Bronchial epithelial cell (primary cell): ENCODE data around the gene DYSF. TPM values are rescaled to one million over a fixed set of nuclear protein-coding genes. Genes with fewer than 3 reads are reported as not detected.

Experiments used
- DNase-seq: peaks from one replicate; pipeline ENCODE4 v3.0.0-alpha.2; 2010; ENCODE audit warnings: low read depth
- FAIRE-seq: peaks from 2 replicates; lab custom pipeline; 2011; peaks lifted over from hg19 to GRCh38; lab: Jason Lieb, UNC
- H3K27me3 ChIP-seq: 2 replicates; pipeline ENCODE4 v1.5.1; 2011; ENCODE audit warnings: low read length; ENCODE audit not compliant: control insufficient read depth, insufficient read depth
- H3K36me3 ChIP-seq: 2 replicates; pipeline ENCODE4 v1.5.1; 2011; ENCODE audit warnings: low read length; ENCODE audit not compliant: control insufficient read depth, insufficient read depth
- H3K4me3 ChIP-seq: 2 replicates; pipeline ENCODE4 v1.5.1; 2011; ENCODE audit warnings: mild to moderate bottlenecking, low read depth, low read length, control low read depth
- total RNA-seq: library from RNA; depleted of rRNA; stranded (reverse); fragments of >200 nt; gene quantifications from 2 replicates; pipeline ENCODE4 v1.2.1, GENCODE V29; 2014
- TF ChIP-seq, protein P1 (sequence below): IDR thresholded peaks from 2 replicates; pipeline ENCODE4 v1.5.1; 2011; ENCODE audit warnings: mild to moderate bottlenecking, moderate library complexity, low read length, control low read depth, inconsistent platforms; ENCODE audit not compliant: insufficient read depth, severe bottlenecking

The DYSF gene
- total RNA-seq, 1 donor from 2014 or later, result under 0.01 TPM

DNA sequence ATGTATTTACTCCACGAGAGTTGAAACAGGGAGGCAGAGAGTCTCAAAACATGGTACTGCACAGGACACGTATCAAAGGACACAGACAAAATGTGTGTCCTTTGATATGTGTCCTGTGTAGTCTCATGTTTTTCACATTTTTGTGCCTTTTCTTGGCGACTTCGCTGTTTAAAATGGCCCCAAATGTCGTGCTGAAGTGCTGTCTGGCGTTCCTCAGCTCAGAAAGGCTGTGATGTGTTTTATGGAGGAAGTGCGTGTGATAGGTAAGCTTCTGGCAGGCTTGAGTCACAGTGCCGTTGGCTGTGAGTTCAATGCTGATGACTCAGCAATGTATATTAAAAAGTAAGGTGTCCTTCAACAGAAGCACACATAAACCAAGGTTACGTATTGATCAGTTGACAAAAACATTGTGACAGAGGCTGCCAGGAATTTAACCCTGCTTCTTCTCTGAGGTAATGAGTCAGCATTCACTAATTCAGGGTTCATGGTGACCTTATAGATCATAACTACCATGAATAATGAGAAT, 78.2 kb downstream of the DYSF start:
- Histone ChIP-seq H3K36me3 (no peaks in the 10 kb centered on the region), H3K27me3 (no peaks in the 10 kb centered on the region), H3K4me3 (no peak overlapping the region)
- FAIRE-seq (no peak), DNase-seq (peak; percentile 89)
- TF ChIP-seq, protein P1, sequence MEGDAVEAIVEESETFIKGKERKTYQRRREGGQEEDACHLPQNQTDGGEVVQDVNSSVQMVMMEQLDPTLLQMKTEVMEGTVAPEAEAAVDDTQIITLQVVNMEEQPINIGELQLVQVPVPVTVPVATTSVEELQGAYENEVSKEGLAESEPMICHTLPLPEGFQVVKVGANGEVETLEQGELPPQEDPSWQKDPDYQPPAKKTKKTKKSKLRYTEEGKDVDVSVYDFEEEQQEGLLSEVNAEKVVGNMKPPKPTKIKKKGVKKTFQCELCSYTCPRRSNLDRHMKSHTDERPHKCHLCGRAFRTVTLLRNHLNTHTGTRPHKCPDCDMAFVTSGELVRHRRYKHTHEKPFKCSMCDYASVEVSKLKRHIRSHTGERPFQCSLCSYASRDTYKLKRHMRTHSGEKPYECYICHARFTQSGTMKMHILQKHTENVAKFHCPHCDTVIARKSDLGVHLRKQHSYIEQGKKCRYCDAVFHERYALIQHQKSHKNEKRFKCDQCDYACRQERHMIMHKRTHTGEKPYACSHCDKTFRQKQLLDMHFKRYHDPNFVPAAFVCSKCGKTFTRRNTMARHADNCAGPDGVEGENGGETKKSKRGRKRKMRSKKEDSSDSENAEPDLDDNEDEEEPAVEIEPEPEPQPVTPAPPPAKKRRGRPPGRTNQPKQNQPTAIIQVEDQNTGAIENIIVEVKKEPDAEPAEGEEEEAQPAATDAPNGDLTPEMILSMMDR, result no peak

DNA sequence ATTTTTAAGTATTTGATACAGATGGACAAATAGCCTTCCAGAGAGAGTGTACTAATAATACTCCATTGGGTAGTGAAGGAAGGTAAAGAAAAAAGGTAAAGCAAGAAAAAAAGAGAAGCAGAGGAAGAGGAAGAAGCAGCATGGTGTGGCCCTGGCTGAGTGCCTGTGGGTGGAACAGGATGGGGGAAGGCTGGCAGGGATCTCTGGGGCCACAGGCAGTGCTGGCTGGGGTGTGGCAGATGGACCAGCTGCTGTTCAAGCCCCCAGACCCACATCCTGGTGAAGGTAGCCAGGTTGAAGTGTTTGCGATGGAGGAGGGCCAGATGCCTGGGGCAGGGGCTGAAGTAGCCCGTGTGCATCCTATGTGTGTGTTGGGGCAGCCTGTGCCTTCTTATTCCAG, 79.0 kb downstream of the DYSF start:
- Histone ChIP-seq H3K36me3 (no peaks in the 10 kb centered on the region), H3K4me3 (no peak overlapping the region), H3K27me3 (no peaks in the 10 kb centered on the region)
- DNase-seq (no peak), FAIRE-seq (no peak)
- TF ChIP-seq, protein P1, result no peak

DNA sequence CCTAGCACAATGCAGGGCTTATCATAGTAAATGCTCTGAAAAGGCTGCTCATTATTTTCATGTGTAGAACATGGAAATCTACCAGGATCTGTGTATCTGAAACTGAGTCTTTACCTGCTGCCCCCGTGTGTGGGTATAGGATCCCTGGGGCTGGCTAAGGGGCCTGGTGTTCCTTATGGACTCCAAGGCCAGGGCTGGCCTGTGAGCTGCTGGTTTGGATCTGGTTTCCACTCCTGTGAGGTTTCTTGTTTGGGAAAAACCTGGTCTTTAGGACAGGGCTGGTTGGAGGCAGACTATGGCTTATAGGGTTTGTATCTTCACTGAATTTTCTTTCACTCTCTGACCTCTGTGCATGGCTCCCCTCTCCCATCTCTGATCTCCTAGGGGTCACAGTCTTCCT, 80.8 kb downstream of the DYSF start:
- Histone ChIP-seq H3K36me3 (no peaks in the 10 kb centered on the region), H3K4me3 (no peak overlapping the region), H3K27me3 (no peaks in the 10 kb centered on the region)
- DNase-seq, result no peak
- TF ChIP-seq, protein P1, result no peak
- no peak for FAIRE-seq

DNA sequence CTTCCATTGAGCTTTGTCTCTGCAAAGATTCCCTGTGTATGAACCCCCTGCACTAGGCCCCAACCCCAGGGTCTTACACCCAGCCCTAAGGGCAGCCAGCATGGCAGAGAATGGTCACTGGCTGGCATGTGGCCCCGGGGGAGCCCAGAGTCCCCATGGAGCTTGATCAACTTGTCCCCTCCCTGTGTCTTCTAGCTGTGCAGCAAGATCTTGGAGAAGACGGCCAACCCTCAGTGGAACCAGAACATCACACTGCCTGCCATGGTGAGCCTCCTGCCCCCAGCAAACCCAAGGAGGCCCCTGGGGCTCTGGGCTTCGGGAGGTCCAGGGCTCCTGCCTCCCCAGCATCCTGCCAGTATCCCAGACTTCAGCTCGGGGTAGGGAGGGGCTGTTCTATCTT, 81.5 kb downstream of the DYSF start:
- H3K36me3 ChIP-seq, result no peaks in the 10 kb centered on the region
- TF ChIP-seq, protein P1, result no peak
- DNase-seq (no peak), FAIRE-seq (no peak)
- H3K27me3 ChIP-seq, result no peaks in the 10 kb centered on the region
- H3K4me3 ChIP-seq, result no peak overlapping the region

DNA sequence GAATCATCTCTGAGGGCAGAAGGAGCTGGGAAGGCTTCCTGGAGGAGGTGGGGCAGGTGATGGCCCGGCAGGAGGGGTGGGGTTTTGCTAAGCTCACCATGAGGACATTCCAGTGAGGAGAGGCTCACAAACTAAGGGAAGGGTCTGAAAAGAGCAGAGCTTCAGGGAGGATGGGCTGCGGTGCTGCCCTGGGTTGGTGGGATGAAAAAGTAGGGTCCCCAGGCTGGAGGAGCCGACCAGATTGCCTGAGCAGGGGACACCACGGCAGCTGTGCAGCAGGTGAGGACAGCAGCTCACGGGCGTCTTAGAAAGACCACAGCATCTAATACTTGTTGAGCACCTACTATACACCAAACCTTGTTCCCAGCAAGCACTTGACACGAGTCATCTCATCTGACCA, 82.2 kb downstream of the DYSF start:
- TF ChIP-seq, protein P1, result no peak
- no peak for DNase-seq
- FAIRE-seq, result no peak
- no peaks in the 10 kb centered on the region for H3K27me3 ChIP-seq
- no peak overlapping the region for H3K4me3 ChIP-seq
- no peaks in the 10 kb centered on the region for H3K36me3 ChIP-seq

DNA sequence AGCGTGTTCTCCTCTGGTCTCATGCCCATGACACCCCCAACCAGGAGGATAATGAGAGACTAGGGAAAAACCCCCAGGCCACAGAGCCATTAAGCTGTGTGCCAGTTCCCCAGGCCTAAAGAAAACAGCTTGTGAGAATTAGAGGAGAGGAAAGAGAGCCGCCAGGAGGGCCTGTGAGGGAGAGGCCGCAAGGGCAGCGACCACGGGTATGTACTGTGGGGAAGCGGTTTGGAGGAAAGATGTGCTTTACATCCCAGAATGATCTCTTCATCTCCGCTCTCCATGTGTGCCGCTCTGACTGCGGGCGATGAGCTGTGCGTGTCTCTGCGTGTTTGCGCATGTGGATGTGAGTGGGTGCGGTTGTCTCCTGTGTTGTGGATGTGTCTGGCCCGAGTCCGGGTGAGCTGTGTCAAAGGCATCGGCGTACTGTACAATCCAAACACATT, 82.9 kb downstream of the DYSF start:
- TF ChIP-seq, protein P1, result no peak
- H3K27me3 ChIP-seq, result no peaks in the 10 kb centered on the region
- no peaks in the 10 kb centered on the region for H3K36me3 ChIP-seq
- FAIRE-seq, result no peak
- DNase-seq, result no peak
- H3K4me3 ChIP-seq, result no peak overlapping the region
